IPS-18a (cell line): Measurements from ENCODE around the gene PPARGC1A.

Source experiments
- H3K27ac ChIP-seq: one replicate; pipeline ENCODE4 v1.5.1; 2013; ENCODE audit warnings: low read length
- H3K27me3 ChIP-seq: one replicate; pipeline ENCODE4 v1.6.1; 2013; ENCODE audit warnings: mild to moderate bottlenecking, low read length; ENCODE audit not compliant: control insufficient read depth, insufficient read depth
- H3K36me3 ChIP-seq: one replicate; pipeline ENCODE4 v1.6.1; 2013; ENCODE audit warnings: low read depth, low read length; ENCODE audit not compliant: control insufficient read depth
- H3K4me1 ChIP-seq: one replicate; pipeline ENCODE4 v1.6.1; 2013; ENCODE audit warnings: low read depth, low read length; ENCODE audit not compliant: control insufficient read depth
- H3K4me3 ChIP-seq: one replicate; pipeline ENCODE4 v1.5.1; 2013; ENCODE audit warnings: low read length
- H3K9ac ChIP-seq: one replicate; pipeline ENCODE4 v1.6.1; 2013; ENCODE audit warnings: mild to moderate bottlenecking, low read length, moderate library complexity
- H3K9me3 ChIP-seq: one replicate; pipeline ENCODE4 v1.6.1; 2013; ENCODE audit warnings: low read depth, low read length; ENCODE audit not compliant: control insufficient read depth

PPARGC1A gene, protein sequence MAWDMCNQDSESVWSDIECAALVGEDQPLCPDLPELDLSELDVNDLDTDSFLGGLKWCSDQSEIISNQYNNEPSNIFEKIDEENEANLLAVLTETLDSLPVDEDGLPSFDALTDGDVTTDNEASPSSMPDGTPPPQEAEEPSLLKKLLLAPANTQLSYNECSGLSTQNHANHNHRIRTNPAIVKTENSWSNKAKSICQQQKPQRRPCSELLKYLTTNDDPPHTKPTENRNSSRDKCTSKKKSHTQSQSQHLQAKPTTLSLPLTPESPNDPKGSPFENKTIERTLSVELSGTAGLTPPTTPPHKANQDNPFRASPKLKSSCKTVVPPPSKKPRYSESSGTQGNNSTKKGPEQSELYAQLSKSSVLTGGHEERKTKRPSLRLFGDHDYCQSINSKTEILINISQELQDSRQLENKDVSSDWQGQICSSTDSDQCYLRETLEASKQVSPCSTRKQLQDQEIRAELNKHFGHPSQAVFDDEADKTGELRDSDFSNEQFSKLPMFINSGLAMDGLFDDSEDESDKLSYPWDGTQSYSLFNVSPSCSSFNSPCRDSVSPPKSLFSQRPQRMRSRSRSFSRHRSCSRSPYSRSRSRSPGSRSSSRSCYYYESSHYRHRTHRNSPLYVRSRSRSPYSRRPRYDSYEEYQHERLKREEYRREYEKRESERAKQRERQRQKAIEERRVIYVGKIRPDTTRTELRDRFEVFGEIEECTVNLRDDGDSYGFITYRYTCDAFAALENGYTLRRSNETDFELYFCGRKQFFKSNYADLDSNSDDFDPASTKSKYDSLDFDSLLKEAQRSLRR

DNA sequence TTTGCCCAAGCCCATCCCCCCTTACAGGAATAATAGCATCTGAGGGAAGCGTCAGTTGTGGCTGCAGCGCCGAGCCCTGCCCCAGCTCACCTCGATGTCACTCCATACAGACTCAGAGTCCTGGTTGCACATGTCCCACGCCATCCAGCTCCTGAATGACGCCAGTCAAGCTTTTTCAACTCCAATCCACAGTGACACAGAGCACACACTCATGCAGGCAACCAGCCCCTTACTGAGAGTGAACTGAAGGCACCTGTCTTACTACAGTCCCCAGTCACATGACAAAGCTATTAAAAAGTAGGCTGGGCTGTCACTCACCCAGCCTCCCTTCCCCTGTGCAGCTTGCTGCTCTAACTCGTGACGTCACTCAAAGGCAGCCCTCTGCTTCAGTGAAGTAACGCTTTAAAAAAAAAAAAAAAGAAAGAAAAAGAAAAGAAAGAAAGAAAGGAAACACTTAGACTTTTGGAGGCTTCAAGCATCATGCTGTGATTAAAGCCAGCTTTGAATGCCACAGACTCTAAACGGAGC lies at the start of gene PPARGC1A:
Gene PPARGC1A, minus strand, starts transcription at position 234 of the 528 bp plus-strand sequence. Its CDS starts 90 bp downstream, at position 144.
- Histone ChIP-seq H3K4me1 (peaks cover 51% of the 10 kb centered on the region), H3K27me3 (peaks cover 41% of the 10 kb centered on the region), H3K9ac (no peak within 1 kb of the TSS), H3K27ac (no peak within 1 kb of the TSS), H3K9me3 (no peaks in the 10 kb centered on the region), H3K4me3 (peak within 1 kb of the TSS; percentile 62), H3K36me3 (no peaks in the 10 kb centered on the region)

DNA sequence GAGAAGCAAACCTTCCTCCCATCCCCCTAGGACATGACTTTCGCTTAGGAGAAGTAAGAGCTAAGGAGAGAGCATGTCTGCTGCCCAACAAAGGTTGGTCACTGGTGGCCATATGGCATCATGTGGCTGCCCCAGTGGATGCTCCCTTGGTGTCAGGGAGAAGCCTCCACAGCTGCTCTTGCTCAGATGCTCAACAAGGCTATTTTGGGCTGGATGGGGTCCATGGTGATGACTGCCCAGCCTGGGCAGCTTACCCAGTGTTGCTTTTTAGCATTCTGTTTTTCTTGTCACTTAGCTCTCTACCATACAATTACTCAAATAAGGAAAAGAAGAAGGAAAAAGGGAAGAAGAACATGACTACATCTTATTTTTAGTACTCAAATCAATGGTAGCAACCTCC lies 48.9 kb upstream of the PPARGC1A start:
- Histone ChIP-seq H3K27ac (no peak overlapping the region), H3K9me3 (no peaks in the 10 kb centered on the region), H3K4me1 (peaks cover 16% of the 10 kb centered on the region), H3K27me3 (no peaks in the 10 kb centered on the region), H3K4me3 (no peak overlapping the region), H3K9ac (no peak overlapping the region), H3K36me3 (no peaks in the 10 kb centered on the region)

DNA sequence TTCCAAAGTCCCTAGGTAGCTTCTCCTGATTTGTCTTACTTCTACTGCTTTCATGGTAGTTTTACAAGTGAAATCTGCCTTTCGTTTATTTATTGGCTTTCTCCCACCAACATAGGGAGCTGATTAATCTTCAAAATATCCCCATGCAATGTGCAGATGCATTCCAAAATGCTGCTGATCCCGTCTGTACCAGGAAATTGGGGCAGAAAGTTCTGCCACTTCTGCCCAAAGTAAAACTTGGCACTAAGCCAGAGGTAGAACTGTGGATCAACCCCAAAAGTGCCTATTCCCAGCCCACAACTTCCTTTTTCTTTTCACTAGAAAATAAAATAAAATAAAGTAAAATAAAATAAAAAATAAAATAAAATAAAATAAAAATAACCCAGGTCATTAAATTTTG lies 47.3 kb upstream of the PPARGC1A start:
- Histone ChIP-seq H3K9ac (no peak overlapping the region), H3K27me3 (no peaks in the 10 kb centered on the region), H3K9me3 (no peaks in the 10 kb centered on the region), H3K27ac (no peak overlapping the region), H3K36me3 (no peaks in the 10 kb centered on the region), H3K4me3 (no peak overlapping the region), H3K4me1 (peaks cover 32% of the 10 kb centered on the region)

DNA sequence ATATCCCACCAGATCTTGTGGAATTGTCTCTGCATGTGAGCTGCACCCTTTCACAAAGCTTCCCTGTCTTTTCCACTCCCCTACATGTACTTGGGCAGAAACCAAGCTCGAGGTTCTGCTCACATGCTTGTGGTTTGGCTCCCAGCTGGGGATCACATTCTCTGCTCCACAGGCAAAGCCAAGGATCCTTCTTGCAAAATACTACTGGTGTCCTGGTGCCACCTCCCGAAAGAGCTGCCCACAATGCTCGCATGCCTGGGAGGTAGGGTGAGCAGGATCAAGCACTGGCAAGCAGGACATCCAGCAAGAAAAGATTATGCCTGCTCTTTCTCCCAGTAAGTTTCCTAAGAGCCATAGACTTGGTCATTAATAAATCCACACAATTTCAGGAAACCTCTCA lies 45.1 kb upstream of the PPARGC1A start:
- H3K9me3 ChIP-seq = no peaks in the 10 kb centered on the region
- no peak overlapping the region for H3K27ac ChIP-seq
- H3K4me1 ChIP-seq = peaks cover 52% of the 10 kb centered on the region
- H3K9ac ChIP-seq = no peak overlapping the region
- no peaks in the 10 kb centered on the region for H3K27me3 ChIP-seq
- no peak overlapping the region for H3K4me3 ChIP-seq
- no peaks in the 10 kb centered on the region for H3K36me3 ChIP-seq

DNA sequence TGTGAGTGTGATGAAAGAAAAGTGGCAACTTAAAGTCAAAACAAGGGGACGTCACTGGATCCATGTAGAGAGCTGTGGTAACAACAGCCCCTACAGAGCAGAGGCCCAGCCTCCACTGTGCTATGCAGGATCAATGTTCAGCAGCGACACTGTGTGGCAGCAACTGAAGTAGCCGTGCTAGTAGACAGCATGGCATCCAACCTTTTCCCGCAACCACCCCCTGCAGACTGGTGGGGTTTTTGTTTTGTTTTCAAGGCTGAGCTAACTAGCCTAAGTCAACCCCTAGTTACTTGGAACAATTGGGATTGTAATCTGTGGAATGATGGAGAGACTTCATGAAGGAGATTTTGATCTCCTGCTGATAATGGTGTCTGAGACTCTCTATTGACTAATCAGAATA lies 44.4 kb upstream of the PPARGC1A start:
- Histone ChIP-seq H3K36me3 (no peaks in the 10 kb centered on the region), H3K27ac (no peak overlapping the region), H3K27me3 (no peaks in the 10 kb centered on the region), H3K9ac (no peak overlapping the region), H3K4me3 (no peak overlapping the region), H3K9me3 (no peaks in the 10 kb centered on the region), H3K4me1 (peaks cover 55% of the 10 kb centered on the region)

DNA sequence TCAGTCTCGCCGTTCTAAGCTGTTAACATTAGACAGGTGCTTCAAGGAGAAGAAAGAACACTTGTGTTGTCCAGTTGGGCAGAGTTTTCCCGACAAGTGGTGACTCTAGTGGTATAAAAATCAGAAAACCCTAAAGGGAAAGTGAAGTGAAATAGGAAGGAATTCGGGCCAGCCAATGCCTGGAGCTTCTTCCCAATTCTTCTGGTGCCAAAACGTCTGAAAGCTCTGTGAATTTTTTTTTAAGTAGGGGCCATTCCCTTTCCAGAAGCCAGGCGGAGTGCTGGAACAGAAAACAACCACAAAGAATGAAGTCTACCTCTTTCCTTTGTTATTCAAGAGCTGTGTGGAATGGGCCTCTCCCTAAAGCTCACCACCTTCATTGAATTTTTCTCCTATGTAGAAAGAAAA lies 43.1 kb upstream of the PPARGC1A start:
- Histone ChIP-seq H3K9ac (no peak overlapping the region), H3K27ac (no peak overlapping the region), H3K4me1 (peaks cover 55% of the 10 kb centered on the region), H3K4me3 (peak overlapping the region; percentile 21), H3K27me3 (no peaks in the 10 kb centered on the region), H3K36me3 (no peaks in the 10 kb centered on the region), H3K9me3 (no peaks in the 10 kb centered on the region)

DNA sequence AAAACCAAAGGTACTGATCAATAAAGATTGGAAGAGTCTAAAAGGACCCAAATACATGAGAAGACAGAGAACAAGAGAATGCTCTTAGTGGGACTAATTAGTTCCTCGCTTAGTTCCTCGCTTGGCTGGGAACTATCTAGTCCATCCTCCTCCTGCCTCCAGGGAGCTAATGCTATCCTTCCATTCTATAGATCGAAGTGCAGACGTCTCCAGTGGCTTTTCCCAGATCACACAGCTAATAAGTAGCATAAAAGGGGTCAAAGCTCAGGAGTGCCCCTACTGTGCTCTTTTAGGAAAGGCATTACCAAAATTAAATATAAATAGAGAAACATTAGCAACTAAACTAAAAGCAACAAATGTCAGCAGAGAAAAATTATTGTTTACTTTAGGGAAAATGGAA lies 42.3 kb upstream of the PPARGC1A start:
- Histone ChIP-seq H3K4me1 (peaks cover 55% of the 10 kb centered on the region), H3K4me3 (peak overlapping the region; percentile 12), H3K36me3 (no peaks in the 10 kb centered on the region), H3K9me3 (no peaks in the 10 kb centered on the region), H3K27ac (no peak overlapping the region), H3K27me3 (no peaks in the 10 kb centered on the region), H3K9ac (no peak overlapping the region)

DNA sequence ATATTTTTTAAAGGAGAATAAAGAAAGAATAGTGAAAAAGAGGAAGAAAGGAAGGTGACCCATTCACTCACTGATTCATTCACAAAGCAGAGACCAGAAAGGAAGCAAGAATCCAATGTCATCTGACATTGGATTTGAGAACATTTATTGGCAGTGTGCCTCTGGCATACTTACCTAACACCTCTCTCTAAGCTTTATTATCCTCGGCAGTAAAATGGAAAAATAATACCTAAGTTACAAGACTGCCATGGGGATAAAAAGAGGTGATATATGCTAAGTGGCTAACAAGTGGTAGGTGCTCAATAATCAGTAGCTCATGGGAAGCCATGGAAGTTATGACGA lies 41.6 kb upstream of the PPARGC1A start:
- Histone ChIP-seq H3K36me3 (no peaks in the 10 kb centered on the region), H3K4me1 (peaks cover 55% of the 10 kb centered on the region), H3K9me3 (no peaks in the 10 kb centered on the region), H3K4me3 (no peak overlapping the region), H3K27ac (no peak overlapping the region), H3K9ac (no peak overlapping the region), H3K27me3 (no peaks in the 10 kb centered on the region)

DNA sequence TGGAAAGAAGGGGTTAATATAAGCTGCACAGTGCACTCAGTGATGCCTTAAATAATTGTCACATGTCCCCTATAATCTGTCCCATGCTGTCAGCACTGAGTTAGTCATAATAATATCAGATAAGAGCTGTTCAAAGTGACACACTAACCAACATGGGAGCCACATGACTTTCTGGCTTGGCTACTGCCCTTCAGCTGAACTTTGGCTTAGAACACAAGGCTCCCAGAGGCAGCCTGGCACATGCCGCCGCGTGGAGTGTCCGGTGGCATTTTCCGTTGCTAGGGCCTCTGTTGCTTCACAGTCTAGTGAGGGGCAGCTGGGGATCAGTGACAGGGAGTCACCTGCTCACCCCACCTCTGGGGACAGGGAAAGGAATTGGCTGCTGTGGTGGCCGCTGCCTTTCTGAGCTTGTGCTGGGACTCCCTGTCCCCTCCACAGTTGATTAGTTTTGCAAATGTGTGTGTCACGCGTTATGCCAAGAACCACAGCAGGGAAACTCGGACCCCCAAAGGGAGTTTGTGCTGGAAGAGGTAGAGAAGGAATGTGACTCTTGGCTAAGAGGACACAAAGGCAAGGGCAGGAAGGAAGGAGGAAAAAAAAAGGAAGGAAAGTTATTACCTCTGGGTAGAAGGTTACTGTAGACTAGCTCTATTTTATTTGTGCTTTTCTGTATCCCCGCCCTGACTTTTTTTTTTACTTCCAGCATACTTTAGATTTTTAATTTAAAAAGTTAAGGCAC lies 41.1 kb upstream of the PPARGC1A start:
- Histone ChIP-seq H3K27ac (no peak overlapping the region), H3K36me3 (no peaks in the 10 kb centered on the region), H3K4me3 (no peak overlapping the region), H3K4me1 (peaks cover 55% of the 10 kb centered on the region), H3K9ac (no peak overlapping the region), H3K27me3 (no peaks in the 10 kb centered on the region), H3K9me3 (no peaks in the 10 kb centered on the region)

DNA sequence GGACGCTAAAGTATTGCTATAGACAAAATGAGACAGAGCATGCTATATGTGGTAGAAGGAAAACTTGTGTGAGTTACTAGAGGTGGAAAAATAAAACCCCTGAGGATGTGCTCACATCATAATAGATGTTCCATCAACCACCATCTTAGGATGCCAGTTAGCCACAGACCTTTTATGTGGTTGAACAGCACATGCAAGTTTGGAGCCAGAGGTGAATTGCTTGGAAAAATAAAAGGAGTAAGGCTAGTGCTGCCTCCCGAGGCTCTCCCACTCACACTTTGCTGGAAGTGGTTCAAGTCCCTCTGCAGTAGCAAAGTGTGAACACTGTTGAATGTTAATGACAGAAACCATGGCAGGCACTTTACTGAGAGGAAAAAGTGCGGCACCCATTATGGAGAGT lies 39.4 kb upstream of the PPARGC1A start:
- H3K36me3 ChIP-seq = no peaks in the 10 kb centered on the region
- H3K4me1 ChIP-seq = peaks cover 44% of the 10 kb centered on the region
- no peak overlapping the region for H3K4me3 ChIP-seq
- no peaks in the 10 kb centered on the region for H3K9me3 ChIP-seq
- no peak overlapping the region for H3K27ac ChIP-seq
- no peaks in the 10 kb centered on the region for H3K27me3 ChIP-seq
- no peak overlapping the region for H3K9ac ChIP-seq

DNA sequence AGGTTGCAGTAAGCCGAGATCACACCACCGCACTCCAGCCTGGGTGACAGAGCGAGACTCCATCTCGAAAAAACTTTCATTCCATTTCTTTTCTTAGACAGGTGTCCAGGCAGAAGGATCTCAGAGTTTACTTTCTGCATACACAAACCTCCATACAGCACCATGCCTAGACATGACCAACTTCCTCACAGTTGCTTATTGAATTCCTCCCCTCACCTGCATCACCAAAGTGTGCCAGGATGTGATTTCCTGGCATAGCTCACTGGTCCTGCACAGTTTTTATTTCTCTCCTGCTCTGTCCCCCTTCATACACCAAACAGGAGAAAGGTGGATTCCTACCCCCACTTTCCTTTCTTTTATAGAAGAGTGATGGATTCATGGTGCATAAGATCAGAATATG lies 34.7 kb upstream of the PPARGC1A start:
- Histone ChIP-seq H3K4me3 (no peak overlapping the region), H3K9ac (no peak overlapping the region), H3K4me1 (no peaks in the 10 kb centered on the region), H3K9me3 (no peaks in the 10 kb centered on the region), H3K27ac (no peak overlapping the region), H3K27me3 (no peaks in the 10 kb centered on the region), H3K36me3 (no peaks in the 10 kb centered on the region)
